Cardiac fibroblast (primary cell): ENCODE data around the gene USP20.

Experiments used
- DNase-seq, 2 donors: peaks; one replicate each; pipeline versions ENCODE4 v3.0.0 to v3.0.0-alpha.2; 2010; ENCODE audit warnings: low read depth in 2 of 2
- H3K4me3 ChIP-seq, 2 donors: replicated peaks in 1 of 2; 1 replicate in 1 of 2; 2 replicates in 1 of 2; pipeline ENCODE4 v1.5.1; 2011; ENCODE audit warnings: low read depth in 2 of 2, low read length in 2 of 2, mild to moderate bottlenecking in 2 of 2, moderate library complexity in 1 of 2
- CTCF ChIP-seq: IDR thresholded peaks from one replicate; pipeline ENCODE4 v1.5.1; 2011; ENCODE audit warnings: low read depth, mild to moderate bottlenecking, low read length, inconsistent platforms

Gene USP20

GRCh38 chr9:129898185-129898584 lies 62.9 kb downstream of the USP20 start:
- no peak for TF ChIP-seq CTCF
- DNase-seq = peak; percentile 26 to 51
- H3K4me3 ChIP-seq = no peak overlapping the region

GRCh38 chr9:129899620-129900019 lies 64.4 kb downstream of the USP20 start:
- no peak for DNase-seq
- H3K4me3 ChIP-seq = no peak overlapping the region
- no peak for TF ChIP-seq CTCF

GRCh38 chr9:129900263-129901027 lies 65.2 kb downstream of the USP20 start:
- no peak for DNase-seq
- TF ChIP-seq CTCF = no peak
- H3K4me3 ChIP-seq = no peak overlapping the region

DNA sequence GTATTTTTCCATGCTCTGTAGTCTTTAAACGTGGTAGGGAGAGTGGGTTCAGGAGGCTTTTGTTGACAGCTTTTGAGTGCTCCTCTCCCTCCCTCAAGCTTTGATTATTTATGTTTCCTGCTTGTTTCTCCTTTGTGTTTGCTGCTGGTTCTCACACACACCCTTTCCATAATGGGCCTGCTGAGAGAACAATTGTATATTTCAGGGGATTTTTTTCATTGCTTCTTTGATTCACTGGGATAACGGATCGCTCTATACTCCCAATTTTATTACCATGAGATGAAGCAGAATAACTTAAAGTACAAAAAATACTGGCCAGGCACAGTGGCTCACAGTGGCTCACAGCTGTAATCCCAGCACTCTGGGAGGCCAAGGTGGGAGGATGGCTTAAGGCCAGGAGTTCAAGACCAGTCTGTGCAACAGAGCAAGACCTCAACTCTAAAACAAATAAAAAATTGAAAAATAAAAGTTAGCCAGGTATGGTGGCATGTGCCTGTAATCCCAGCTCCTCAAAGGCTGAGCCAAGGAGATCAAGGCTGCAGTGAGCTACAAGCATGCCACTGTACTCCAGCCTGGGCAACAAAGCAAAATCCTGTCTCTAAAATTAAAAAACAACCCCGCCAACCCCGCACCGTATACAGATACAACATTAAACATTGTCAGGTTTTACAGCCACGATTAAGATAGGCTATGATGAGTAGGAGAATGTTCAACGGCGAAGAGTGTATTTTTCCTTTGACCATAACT lies 66.9 kb downstream of the USP20 start:
- no peak for TF ChIP-seq CTCF
- DNase-seq = no peak
- H3K4me3 ChIP-seq = no peak overlapping the region

GRCh38 chr9:129902740-129903134 lies 67.5 kb downstream of the USP20 start:
- no peak overlapping the region for H3K4me3 ChIP-seq
- no peak for TF ChIP-seq CTCF
- DNase-seq = no peak

GRCh38 chr9:129904734-129905133 lies 69.5 kb downstream of the USP20 start:
- no peak for TF ChIP-seq CTCF
- no peak for DNase-seq

More at GRCh38 chr9:129904734-129905133, 69.5 kb downstream of the USP20 start:
- no peak overlapping the region for H3K4me3 ChIP-seq
